DOHH2 (cell line): Measurements from ENCODE around the gene HSF5.

Experiments
- EZH2phosphoT487 ChIP-seq: fragments of 200-600 bp; sonication (generic); IDR thresholded peaks from 2 replicates; pipeline ENCODE4 v1.6.1; 2017; ENCODE audit warnings: borderline replicate concordance, mild to moderate bottlenecking, antibody characterized with exemption, low read length, moderate library complexity, mixed read lengths
- TF ChIP-seq, protein P1 (sequence below): fragments of 200-600 bp; sonication (generic); IDR thresholded peaks from one replicate; pipeline ENCODE4 v1.5.1; 2014; ENCODE audit warnings: antibody characterized with exemption, mild to moderate bottlenecking, low read depth, low read length; ENCODE audit not compliant: poor library complexity, severe bottlenecking

GRCh38 chr17:58399974-58400373, 88.2 kb downstream of the HSF5 start:
- TF ChIP-seq, protein P1, sequence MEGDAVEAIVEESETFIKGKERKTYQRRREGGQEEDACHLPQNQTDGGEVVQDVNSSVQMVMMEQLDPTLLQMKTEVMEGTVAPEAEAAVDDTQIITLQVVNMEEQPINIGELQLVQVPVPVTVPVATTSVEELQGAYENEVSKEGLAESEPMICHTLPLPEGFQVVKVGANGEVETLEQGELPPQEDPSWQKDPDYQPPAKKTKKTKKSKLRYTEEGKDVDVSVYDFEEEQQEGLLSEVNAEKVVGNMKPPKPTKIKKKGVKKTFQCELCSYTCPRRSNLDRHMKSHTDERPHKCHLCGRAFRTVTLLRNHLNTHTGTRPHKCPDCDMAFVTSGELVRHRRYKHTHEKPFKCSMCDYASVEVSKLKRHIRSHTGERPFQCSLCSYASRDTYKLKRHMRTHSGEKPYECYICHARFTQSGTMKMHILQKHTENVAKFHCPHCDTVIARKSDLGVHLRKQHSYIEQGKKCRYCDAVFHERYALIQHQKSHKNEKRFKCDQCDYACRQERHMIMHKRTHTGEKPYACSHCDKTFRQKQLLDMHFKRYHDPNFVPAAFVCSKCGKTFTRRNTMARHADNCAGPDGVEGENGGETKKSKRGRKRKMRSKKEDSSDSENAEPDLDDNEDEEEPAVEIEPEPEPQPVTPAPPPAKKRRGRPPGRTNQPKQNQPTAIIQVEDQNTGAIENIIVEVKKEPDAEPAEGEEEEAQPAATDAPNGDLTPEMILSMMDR, result no peak
- TF ChIP-seq EZH2phosphoT487, result no peak
